IMR-90 (cell line): ENCODE results near the gene PAX1. TPM values are rescaled to one million over a fixed set of nuclear protein-coding genes. Genes with fewer than 3 reads are reported as not detected.

Experiments
- ATAC-seq: fragments of 200-7000 bp; cut with Tn5 transposase; 2 replicates; pipeline ENCODE4 v1.9.1; 2020; ENCODE audit warnings: low read depth, mild to moderate bottlenecking, moderate library complexity
- BruUV-seq: library from RNA; stranded (reverse); fragments of 400-500 nt; replicated peaks from 2 replicates; lab custom pipeline; 2021; lab: Mats Ljungman, UMichigan
- CTCF ChIA-PET: fragments of 300-600 bp; formaldehyde crosslinking; extraction: SDS; loops from one replicate; lab custom pipeline; 2021; ENCODE audit warnings: antibody characterized with exemption; lab: Yijun Ruan, JAX
- POLR2A ChIA-PET: fragments of 300-600 bp; sonication (Branson Sonifier 250); formaldehyde crosslinking; loops from one replicate; lab custom pipeline; 2022; ENCODE audit warnings: antibody characterized with exemption; ENCODE audit not compliant: unreplicated experiment; lab: Charles Lee
- DNase-seq: peaks from one replicate; pipeline ENCODE4 v3.0.0; 2013
- H2AFZ ChIP-seq: replicated peaks from 2 replicates; pipeline ENCODE3; 2013; ENCODE audit warnings: low read length, mild to moderate bottlenecking; ENCODE audit not compliant: poor library complexity
- H2AK5ac ChIP-seq: 2 replicates; pipeline ENCODE4 v1.6.1; 2013; ENCODE audit warnings: low read depth, low read length, inconsistent platforms
- H2AK9ac ChIP-seq: replicated peaks from 2 replicates; pipeline ENCODE3; 2013; ENCODE audit warnings: mild to moderate bottlenecking, low read depth, low read length, moderate library complexity; ENCODE audit not compliant: poor library complexity
- H2BK120ac ChIP-seq: 2 replicates; pipeline ENCODE4 v1.6.1; 2013; ENCODE audit warnings: low read depth, low read length, inconsistent platforms
- H2BK15ac ChIP-seq: 3 replicates; pipeline ENCODE4 v1.6.1; 2013; ENCODE audit warnings: low read depth, low read length, inconsistent platforms
- H2BK20ac ChIP-seq: 2 replicates; pipeline ENCODE4 v1.6.1; 2013; ENCODE audit warnings: low read depth, mild to moderate bottlenecking, inconsistent platforms, low read length, moderate library complexity
- H2BK5ac ChIP-seq: 2 replicates; pipeline ENCODE4 v1.6.1; 2013; ENCODE audit warnings: mild to moderate bottlenecking, low read depth, low read length, inconsistent platforms; ENCODE audit not compliant: poor library complexity, severe bottlenecking
- H3K14ac ChIP-seq: replicated peaks from 2 replicates; pipeline ENCODE4 v1.6.1; 2013; ENCODE audit warnings: low read depth, low read length, inconsistent platforms
- H3K18ac ChIP-seq: 2 replicates; pipeline ENCODE4 v1.6.1; 2013; ENCODE audit warnings: low read depth, low read length, control low read depth
- H3K23ac ChIP-seq: 2 replicates; pipeline ENCODE4 v1.6.1; 2013; ENCODE audit warnings: low read depth, low read length, inconsistent platforms
- H3K27ac ChIP-seq: 2 replicates; pipeline ENCODE4 v1.5.1; 2013; ENCODE audit warnings: mild to moderate bottlenecking, control low read depth, low read length; ENCODE audit not compliant: insufficient read depth
- H3K27me3 ChIP-seq: 2 replicates; pipeline ENCODE4 v1.6.1; 2013; ENCODE audit warnings: low read length; ENCODE audit not compliant: control insufficient read depth, insufficient read depth
- H3K36me3 ChIP-seq: 2 replicates; pipeline ENCODE4 v1.6.1; 2013; ENCODE audit warnings: low read length, mixed read lengths; ENCODE audit not compliant: control insufficient read depth, insufficient read depth
- H3K4ac ChIP-seq: 2 replicates; pipeline ENCODE4 v1.6.1; 2013; ENCODE audit warnings: low read depth, low read length, inconsistent platforms
- H3K4me1 ChIP-seq: 2 replicates; pipeline ENCODE4 v1.6.1; 2013; ENCODE audit warnings: low read length, mixed read lengths; ENCODE audit not compliant: control insufficient read depth, insufficient read depth
- H3K4me2 ChIP-seq: 2 replicates; pipeline ENCODE4 v1.6.1; 2013; ENCODE audit warnings: low read depth, mild to moderate bottlenecking, control low read depth, low read length, moderate library complexity
- H3K4me3 ChIP-seq: 2 replicates; pipeline ENCODE4 v1.5.1; 2013; ENCODE audit warnings: low read depth, mild to moderate bottlenecking, control low read depth, low read length, moderate library complexity; ENCODE audit not compliant: insufficient read depth
- H3K56ac ChIP-seq: 2 replicates; pipeline ENCODE4 v1.6.1; 2013; ENCODE audit warnings: low read length, inconsistent platforms; ENCODE audit not compliant: insufficient read depth; ENCODE audit errors: extremely low read depth
- H3K79me1 ChIP-seq, 2 experiments: 2 replicates each; pipeline ENCODE4 v1.6.1; 2013; ENCODE audit warnings: low read length in 2 of 2, inconsistent platforms in 1 of 2, low read depth in 1 of 2
- H3K9ac ChIP-seq: 2 replicates; pipeline ENCODE4 v1.6.1; 2013; ENCODE audit warnings: low read depth, low read length, control low read depth
- H3K9me1 ChIP-seq: 2 replicates; pipeline ENCODE4 v1.6.1; 2013; ENCODE audit warnings: low read length, inconsistent platforms; ENCODE audit not compliant: insufficient read depth
- H3K9me3 ChIP-seq: 2 replicates; pipeline ENCODE4 v1.6.1; 2013; ENCODE audit warnings: low read length; ENCODE audit not compliant: control insufficient read depth, insufficient read depth
- H4K20me1 ChIP-seq: 2 replicates; pipeline ENCODE4 v1.6.1; 2013; ENCODE audit warnings: low read length, inconsistent platforms; ENCODE audit not compliant: insufficient read depth
- H4K5ac ChIP-seq: 2 replicates; pipeline ENCODE4 v1.6.1; 2013; ENCODE audit warnings: mild to moderate bottlenecking, low read depth, low read length, control low read depth
- H4K8ac ChIP-seq, 2 experiments: 2 replicates each; pipeline ENCODE4 v1.6.1; 2013; ENCODE audit warnings: low read depth in 2 of 2, low read length in 2 of 2, control low read depth in 1 of 2, inconsistent platforms in 1 of 2
- H4K91ac ChIP-seq: 2 replicates; pipeline ENCODE4 v1.6.1; 2013; ENCODE audit warnings: low read depth, low read length, inconsistent platforms; ENCODE audit not compliant: insufficient read depth
- BHLHE40 ChIP-seq: fragments of 150-350 bp; IDR thresholded peaks from 2 replicates; pipeline ENCODE4 v1.6.1; 2016; ENCODE audit warnings: mild to moderate bottlenecking, low read depth, low read length
- CEBPB ChIP-seq: IDR thresholded peaks from 2 replicates; pipeline ENCODE4 v1.6.1; 2012; ENCODE audit warnings: low read depth, low read length, improper control_type of control experiment
- POLR2A ChIP-seq: IDR thresholded peaks from 2 replicates; pipeline ENCODE4 v1.6.1; 2012; ENCODE audit warnings: mild to moderate bottlenecking, low read depth, low read length
- WGBS, 2 experiments: methylation state at CpG; one replicate each; pipeline versions ENCODE4 v1.1.5 to v1.1.7; 2013; ENCODE audit warnings: missing lambda C conversion rate in 2 of 2; ENCODE audit not compliant: insufficient read length in 1 of 2; ENCODE audit errors: extremely low coverage in 2 of 2; 5-methylcytosine and 5-hydroxymethylcytosine counted together
- dilution Hi-C: fragments of 300-500 bp; cut with HindIII; formaldehyde crosslinking; loops from one replicate; pipeline ENCODE4 v1.14.3; 2018; ENCODE audit warnings: low sequenced_read_pairs; ENCODE audit not compliant: unreplicated experiment
- in situ Hi-C: fragments of 300-500 bp; cut with MboI; formaldehyde crosslinking; loops from 3 replicates; pipeline ENCODE4 v1.14.3; 2019; ENCODE audit warnings: low sequenced_read_pairs, inconsistent platforms, mixed read lengths
- intact Hi-C: fragments of 100-400 bp; cut with micrococcal nuclease; formaldehyde crosslinking; loops from 2 replicates; pipeline ENCODE4 v1.10.0; 2022
- polyA plus RNA-seq, 3 experiments: library from polyadenylated mRNA; depleted of rRNA; stranded (reverse); fragments of >200 nt; gene quantifications; 2 replicates each; pipeline ENCODE4 v1.2.3, GENCODE V29; 2012; ENCODE audit warnings: low replicate concordance in 1 of 3
- total RNA-seq: library from RNA; depleted of rRNA; stranded (reverse); fragments of >200 nt; gene quantifications from 2 replicates; pipeline ENCODE4 v1.2.3, GENCODE V29; 2012

The PAX1 gene
- total and polyA plus RNA-seq, 2 of the 4 experiments (the other 2 are of a cell fraction), result not detected

DNA sequence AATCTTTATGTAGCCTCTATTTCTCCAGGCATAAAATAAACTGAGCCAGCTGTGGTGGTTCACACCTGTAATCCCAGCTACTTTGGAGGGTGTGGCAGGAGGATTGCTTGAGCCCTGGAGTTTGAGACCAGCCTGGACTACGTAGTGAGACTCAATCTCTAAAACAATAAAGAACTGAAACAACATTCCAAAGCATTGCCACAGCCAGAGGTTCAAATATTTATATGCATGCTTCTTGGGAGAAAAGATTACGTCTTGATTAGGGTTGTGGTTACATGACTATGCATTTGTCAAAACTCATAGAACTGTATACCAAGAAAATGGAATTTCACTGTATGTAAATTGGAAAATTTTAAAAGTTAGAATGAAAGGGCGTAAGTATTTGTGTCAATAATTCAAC, 27.7 kb upstream of the PAX1 start:
- ChIA-PET CTCF (no interaction called here), POLR2A (no interaction called here)
- Histone ChIP-seq H2BK15ac (no peak overlapping the region), H2AFZ (no peak overlapping the region), H3K27ac (no peak overlapping the region), H2BK120ac (no peak overlapping the region), H3K79me1 (no peaks in the 10 kb centered on the region), H3K4me2 (no peak overlapping the region), H3K4me3 (no peak overlapping the region), H4K8ac (no peak overlapping the region), H2AK5ac (no peak overlapping the region), H4K20me1 (no peaks in the 10 kb centered on the region), H3K9me1 (no peaks in the 10 kb centered on the region), H2BK20ac (no peak overlapping the region), H3K18ac (no peak overlapping the region), H2BK5ac (no peak overlapping the region), H3K56ac (no peak overlapping the region), H2AK9ac (no peak overlapping the region), H3K23ac (no peak overlapping the region), H3K9me3 (peaks cover 18% of the 10 kb centered on the region), H3K36me3 (no peaks in the 10 kb centered on the region), H4K91ac (no peak overlapping the region), H3K27me3 (no peaks in the 10 kb centered on the region), H4K5ac (no peak overlapping the region), H3K4me1 (no peaks in the 10 kb centered on the region), H3K9ac (no peak overlapping the region), H3K14ac (no peak overlapping the region), H3K4ac (no peak overlapping the region)
- no CpG with 5 or more reads among the region's 3 CpGs for WGBS, 2 experiments
- TF ChIP-seq POLR2A (no peak), CEBPB (no peak), BHLHE40 (no peak)
- BruUV-seq, result no TSS peak
- in situ Hi-C loops (no loop called here), dilution Hi-C loops (no loop called here), intact Hi-C loops (no loop called here)
- ATAC-seq (no peak), DNase-seq (no peak)
